H1 (cell line): ENCODE results near the gene GRAP. TPM values are rescaled to one million over a fixed set of nuclear protein-coding genes. Genes with fewer than 3 reads are reported as not detected.

Experiments
- CTCF ChIA-PET: fragments of 300-600 bp; sonication (Branson Sonifier 250); formaldehyde crosslinking; loops from one replicate; lab custom pipeline; 2021; ENCODE audit not compliant: partially characterized antibody; lab: Charles Lee
- POLR2A ChIA-PET: fragments of 300-600 bp; sonication (Branson Sonifier 250); formaldehyde crosslinking; loops from one replicate; lab custom pipeline; 2021; ENCODE audit warnings: inconsistent platforms; ENCODE audit not compliant: partially characterized antibody; lab: Charles Lee
- DNase-seq, 2 experiments: peaks; one replicate each; pipeline versions ENCODE4 v3.0.0 to v3.0.0-alpha.2; 2010 to 2022; ENCODE audit warnings: low spot score in 2 of 2, low read depth in 1 of 2, mixed read lengths in 1 of 2
- FAIRE-seq: peaks from 2 replicates; lab custom pipeline; 2011; peaks lifted over from hg19 to GRCh38; lab: Jason Lieb, UNC
- H2AFZ ChIP-seq: 2 replicates; pipeline ENCODE4 v1.8.1; 2012; ENCODE audit warnings: low read length, inconsistent platforms
- H2AK5ac ChIP-seq: 2 replicates; pipeline ENCODE4 v1.6.1; 2013; ENCODE audit warnings: low read depth, low read length
- H2BK120ac ChIP-seq: replicated peaks from 2 replicates; pipeline ENCODE3; 2013; ENCODE audit warnings: low read depth, low read length, inconsistent platforms
- H2BK12ac ChIP-seq: 2 replicates; pipeline ENCODE4 v1.6.1; 2013; ENCODE audit warnings: low read depth, low read length
- H2BK15ac ChIP-seq: 2 replicates; pipeline ENCODE4 v1.6.1; 2013; ENCODE audit warnings: low read length
- H2BK20ac ChIP-seq: 2 replicates; pipeline ENCODE4 v1.6.1; 2013; ENCODE audit warnings: low read length
- H2BK5ac ChIP-seq: 2 replicates; pipeline ENCODE4 v1.6.1; 2013; ENCODE audit warnings: low read depth, low read length
- H3K14ac ChIP-seq: 2 replicates; pipeline ENCODE4 v1.6.1; 2013; ENCODE audit warnings: inconsistent platforms; ENCODE audit not compliant: insufficient read length
- H3K18ac ChIP-seq: 2 replicates; pipeline ENCODE4 v1.6.1; 2013; ENCODE audit warnings: low read length; ENCODE audit errors: extremely low read depth
- H3K23ac ChIP-seq: 2 replicates; pipeline ENCODE4 v1.6.1; 2013; ENCODE audit warnings: inconsistent platforms; ENCODE audit not compliant: insufficient read length
- H3K23me2 ChIP-seq: 2 replicates; pipeline ENCODE4 v1.6.1; 2013; ENCODE audit warnings: low read depth, low read length
- H3K27ac ChIP-seq: 2 replicates; pipeline ENCODE4 v1.6.1; 2011; ENCODE audit warnings: low read depth, low read length, inconsistent platforms
- H3K27me3 ChIP-seq, 4 experiments: replicated peaks in 1 of 4; 1 replicate in 1 of 4; 2 replicates in 3 of 4; pipeline versions ENCODE4 v1.6.1 to v1.8.1; 2011 to 2013; ENCODE audit warnings: low read length in 3 of 4, mild to moderate bottlenecking in 3 of 4, inconsistent platforms in 2 of 4, mixed read lengths in 2 of 4, moderate library complexity in 1 of 4; ENCODE audit not compliant: control insufficient read depth in 3 of 4, insufficient read depth in 3 of 4; ENCODE audit errors: extremely low read depth in 1 of 4
- H3K36me3 ChIP-seq, 4 experiments: 2 replicates each; pipeline versions ENCODE4 v1.6.1 to v1.8.1; 2011 to 2013; ENCODE audit warnings: mild to moderate bottlenecking in 4 of 4, low read length in 3 of 4, moderate library complexity in 2 of 4, control low read depth in 1 of 4, inconsistent platforms in 1 of 4; ENCODE audit not compliant: insufficient read depth in 4 of 4, control insufficient read depth in 2 of 4
- H3K4ac ChIP-seq: replicated peaks from 2 replicates; pipeline ENCODE3; 2013; ENCODE audit warnings: low read length, low read depth, mixed read lengths, inconsistent platforms; ENCODE audit not compliant: insufficient read length
- H3K4me1 ChIP-seq, 4 experiments: replicated peaks in 1 of 4; 1 replicate in 1 of 4; 2 replicates in 3 of 4; pipeline versions ENCODE4 v1.6.1 to v1.8.1; 2011 to 2013; ENCODE audit warnings: low read length in 3 of 4, inconsistent platforms in 2 of 4, mixed read lengths in 1 of 4; ENCODE audit not compliant: insufficient read depth in 4 of 4, control insufficient read depth in 3 of 4
- H3K4me2 ChIP-seq, 2 experiments: 2 replicates each; pipeline versions ENCODE4 v1.6.1 to v1.8.1; 2011 to 2013; ENCODE audit warnings: low read depth in 2 of 2, low read length in 2 of 2, control low read depth in 1 of 2, inconsistent platforms in 1 of 2, mild to moderate bottlenecking in 1 of 2; ENCODE audit not compliant: insufficient read depth in 1 of 2
- H3K4me3 ChIP-seq, 4 experiments: fragments of 200-600, 300-600 bp in 1 of 4; sonication (generic), shearing (Covaris generic), sonication (Bioruptor Twin) in 1 of 4; 2 replicates each; pipeline versions ENCODE4 v1.5.1 to v1.8.1; 2011 to 2016; ENCODE audit warnings: low read length in 4 of 4, low read depth in 3 of 4, control low read depth in 2 of 4, inconsistent platforms in 2 of 4, mild to moderate bottlenecking in 2 of 4, mixed read lengths in 1 of 4, moderate library complexity in 1 of 4; ENCODE audit not compliant: insufficient read depth in 2 of 4; ENCODE audit errors: extremely low read depth in 1 of 4
- H3K56ac ChIP-seq: replicated peaks from 2 replicates; pipeline ENCODE3; 2013; ENCODE audit warnings: low read depth, mild to moderate bottlenecking, mixed read lengths, low read length, inconsistent platforms; ENCODE audit not compliant: insufficient read length
- H3K79me1 ChIP-seq: 2 replicates; pipeline ENCODE4 v1.6.1; 2013; ENCODE audit warnings: low read depth, low read length, control low read depth
- H3K79me2 ChIP-seq, 2 experiments: 2 replicates each; pipeline versions ENCODE4 v1.6.1 to v1.8.1; 2012 to 2013; ENCODE audit warnings: low read length in 2 of 2, mild to moderate bottlenecking in 2 of 2, inconsistent platforms in 1 of 2; ENCODE audit not compliant: insufficient read depth in 2 of 2, control insufficient read depth in 1 of 2
- H3K9ac ChIP-seq, 4 experiments: replicated peaks in 1 of 4; 1 replicate in 1 of 4; 2 replicates in 3 of 4; pipeline versions ENCODE4 v1.6.1 to v1.8.1; 2011 to 2013; ENCODE audit warnings: low read depth in 3 of 4, low read length in 3 of 4, control low read depth in 2 of 4, mild to moderate bottlenecking in 2 of 4, moderate library complexity in 2 of 4, inconsistent platforms in 1 of 4; ENCODE audit errors: extremely low read depth in 1 of 4
- H3K9me3 ChIP-seq, 2 experiments: 2 replicates each; pipeline versions ENCODE4 v1.6.1 to v1.8.1; 2012 to 2013; ENCODE audit warnings: mild to moderate bottlenecking in 2 of 2, moderate library complexity in 2 of 2, control low read depth in 1 of 2, inconsistent platforms in 1 of 2, low read depth in 1 of 2, low read length in 1 of 2, mixed read lengths in 1 of 2; ENCODE audit not compliant: insufficient read depth in 2 of 2
- H4K20me1 ChIP-seq, 2 experiments: replicated peaks in 1 of 2; 2 replicates each; pipeline versions ENCODE3 to v1.8.1; 2011 to 2013; ENCODE audit warnings: inconsistent platforms in 2 of 2, low read length in 2 of 2, mild to moderate bottlenecking in 1 of 2; ENCODE audit not compliant: insufficient read depth in 2 of 2, control insufficient read depth in 1 of 2
- H4K5ac ChIP-seq: 2 replicates; pipeline ENCODE4 v1.6.1; 2013; ENCODE audit warnings: low read length, low read depth, mixed read lengths, inconsistent platforms; ENCODE audit not compliant: insufficient read length
- H4K8ac ChIP-seq: 2 replicates; pipeline ENCODE4 v1.8.0; 2013; ENCODE audit warnings: mild to moderate bottlenecking, moderate library complexity, low read length, inconsistent platforms; ENCODE audit not compliant: insufficient read depth; ENCODE audit errors: extremely low read depth
- H4K91ac ChIP-seq: replicated peaks from 2 replicates; pipeline ENCODE3; 2013; ENCODE audit warnings: low read length, mixed read lengths, inconsistent platforms; ENCODE audit not compliant: insufficient read length
- BRCA1 ChIP-seq: IDR thresholded peaks from 2 replicates; pipeline ENCODE4 v1.6.1; 2012; ENCODE audit warnings: low read depth, low read length, improper control_type of control experiment
- CBX5 ChIP-seq: fragments of 300-800, 300-1000 bp; sonication (generic); IDR thresholded peaks from 2 replicates; pipeline ENCODE4 v1.7.1; 2016; ENCODE audit warnings: antibody characterized with exemption, low read length, low read depth
- CTBP2 ChIP-seq: IDR thresholded peaks from 2 replicates; pipeline ENCODE4 v1.7.0; 2011; ENCODE audit warnings: borderline replicate concordance, mild to moderate bottlenecking, moderate library complexity, mixed read lengths, low read length; ENCODE audit not compliant: insufficient read depth, insufficient read length
- HDAC6 ChIP-seq: IDR thresholded peaks from one replicate; pipeline ENCODE4 v1.7.1; 2012; ENCODE audit warnings: low read depth, mild to moderate bottlenecking, inconsistent platforms, low read length, moderate library complexity
- JUND ChIP-seq: IDR thresholded peaks from 2 replicates; pipeline ENCODE4 v1.6.1; 2011; ENCODE audit warnings: mild to moderate bottlenecking, improper control_type of control experiment, low read length
- KDM1A ChIP-seq: fragments of 200-600, 300-600 bp; sonication (generic); IDR thresholded peaks from 2 replicates; pipeline ENCODE4 v1.7.1; 2016; ENCODE audit warnings: mild to moderate bottlenecking, low read length, borderline replicate concordance
- MAFK ChIP-seq: IDR thresholded peaks from 2 replicates; pipeline ENCODE4 v1.6.1; 2012; ENCODE audit warnings: low read depth, mild to moderate bottlenecking, improper control_type of control experiment, low read length
- RNF2 ChIP-seq: fragments of 200-900, 300-1000 bp; sonication (generic); IDR thresholded peaks from 2 replicates; pipeline ENCODE4 v1.7.1; 2016; ENCODE audit warnings: borderline replicate concordance, low read depth, mild to moderate bottlenecking, antibody characterized with exemption, low read length; ENCODE audit not compliant: poor library complexity, severe bottlenecking; ENCODE audit errors: missing control alignments
- SP1 ChIP-seq: IDR thresholded peaks from 2 replicates; pipeline ENCODE4 v1.6.1; 2011; ENCODE audit warnings: low read depth, low read length
- TCF12 ChIP-seq: IDR thresholded peaks from 2 replicates; pipeline ENCODE4 v1.6.1; 2011; ENCODE audit warnings: low read depth, mild to moderate bottlenecking, low read length
- TEAD4 ChIP-seq: IDR thresholded peaks from 2 replicates; pipeline ENCODE4 v1.6.1; 2012; ENCODE audit warnings: low read depth, low read length, inconsistent platforms, mixed read lengths
- WGBS, 2 experiments: shearing (Covaris generic) in 1 of 2; methylation state at CpG; one replicate each; pipeline versions ENCODE4 v1.1.6 to v1.1.7; 2013 to 2015; ENCODE audit warnings: low lambda C conversion rate in 2 of 2, mixed read lengths in 2 of 2, inconsistent platforms in 1 of 2, low coverage in 1 of 2, missing lambda C conversion rate in 1 of 2; ENCODE audit not compliant: insufficient replicate concordance in 2 of 2, insufficient coverage in 1 of 2, insufficient read length in 1 of 2; ENCODE audit errors: extremely low coverage in 1 of 2, missing lambda C conversion rate in 1 of 2; 5-methylcytosine and 5-hydroxymethylcytosine counted together
- polyA plus RNA-seq, 7 experiments: library from polyadenylated mRNA; depleted of rRNA in 3 of 7; stranded (reverse) in 5 of 7; unstranded in 2 of 7; fragments of >200 nt in 5 of 7; fragments of 200-250 nt in 2 of 7; gene quantifications; 1 replicate in 5 of 7; 2 replicates in 1 of 7; 4 replicates in 1 of 7; pipeline versions ENCODE4 v1.2.1 to v1.2.3, GENCODE V29; 2011 to 2013; ENCODE audit warnings: missing spikeins in 2 of 7, mixed read lengths in 2 of 7
- total RNA-seq: library from RNA; stranded (reverse); fragmentation: NEBNext Ultra II Directional; extraction: Animal tissue kit (Norgen Biotek cat#: 25700); gene quantifications from 2 replicates; pipeline ENCODE4 v1.2.1, GENCODE V29; 2021
- TF ChIP-seq, protein P1 (sequence below): IDR thresholded peaks from 2 replicates; pipeline ENCODE4 v1.6.1; 2011; ENCODE audit warnings: low read depth, mild to moderate bottlenecking, low read length; ENCODE audit not compliant: insufficient read depth

Gene GRAP
- total and polyA plus RNA-seq, 2 of the 8 experiments (the other 6 are each of a cell fraction or from before 2014, with no cell fraction given): 0.18 to 0.24 TPM

DNA sequence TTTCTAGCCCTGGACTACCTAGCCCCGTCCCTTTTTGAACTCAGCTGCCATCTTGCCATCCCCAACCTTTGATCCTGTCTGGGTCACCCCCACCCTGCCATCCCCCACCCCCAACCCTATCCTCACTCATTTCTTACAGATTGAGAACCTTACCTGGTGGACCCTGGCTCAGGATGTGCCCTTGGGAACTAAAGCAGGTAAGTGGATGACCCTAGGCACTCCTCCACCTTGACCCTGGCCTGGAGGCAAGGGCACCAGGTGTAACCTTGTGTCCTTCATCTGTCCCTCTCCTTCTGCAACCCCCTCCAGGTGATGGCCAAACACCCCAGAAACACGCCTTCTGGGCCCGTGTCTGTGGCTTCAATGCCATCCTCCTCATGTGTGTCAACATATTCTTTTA, 26.7 kb downstream of the GRAP start:
- CTCF ChIA-PET: interaction anchor here (1.3 to 5.1 kb wide), 2 partner anchors 60 to 394 kb away, joined by 3 to 49 read pairs; no protein-coding TSS in a partner anchor
- Histone ChIP-seq H2BK12ac (0 out of 2 replicates have a peak overlapping the region, but pooled peaks have one; percentile 27), H4K5ac (no peak overlapping the region), H3K56ac (no peak overlapping the region), H2AK5ac (no peak overlapping the region; the same call in 1 of the 2 replicates), H3K4ac (no peak overlapping the region), H3K79me2 (no peaks in the 10 kb centered on the region), H3K23ac (no peak overlapping the region), H3K79me1 (no peaks in the 10 kb centered on the region), H2AFZ (no peak overlapping the region), H2BK20ac (no peak overlapping the region), H3K4me2 (no peak overlapping the region), H3K14ac (no peak overlapping the region), H4K20me1 (no peaks in the 10 kb centered on the region), H4K8ac (peak overlapping the region; percentile 71; the same call in 1 of the 2 replicates), H3K27ac (no peak overlapping the region), H3K23me2 (no peaks in the 10 kb centered on the region), H3K4me1 (peaks cover 0 to 3% (median 0%) of the 10 kb centered on the region in 4 experiments; a peak in 1 of 7 replicates), H3K9ac (no peak overlapping the region), H3K36me3 (no peaks in the 10 kb centered on the region), H2BK5ac (no peak overlapping the region), H3K4me3 (no peak overlapping the region), H2BK120ac (no peak overlapping the region), H4K91ac (no peak overlapping the region), H2BK15ac (no peak overlapping the region), H3K27me3 (no peaks in the 10 kb centered on the region; a peak in 1 of 7 replicates), H3K9me3 (no peaks in the 10 kb centered on the region), H3K18ac (no peak overlapping the region)
- DNase-seq: no peak
- no peak for FAIRE-seq
- TF ChIP-seq SP1 (no peak), MAFK (no peak), KDM1A (no peak), JUND (no peak), HDAC6 (no peak), RNF2 (no peak), BRCA1 (no peak), CTBP2 (no peak), CBX5 (no peak), TCF12 (no peak), TEAD4 (no peak)
- TF ChIP-seq, protein P1, sequence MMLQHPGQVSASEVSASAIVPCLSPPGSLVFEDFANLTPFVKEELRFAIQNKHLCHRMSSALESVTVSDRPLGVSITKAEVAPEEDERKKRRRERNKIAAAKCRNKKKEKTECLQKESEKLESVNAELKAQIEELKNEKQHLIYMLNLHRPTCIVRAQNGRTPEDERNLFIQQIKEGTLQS: no peak
- POLR2A ChIA-PET: no interaction called here
- 87% methylated on average over 2 of the region's 3 CpGs; no CpG with 5 or more reads in 1 of the 2 experiments for WGBS, 2 experiments
